Uterus (tissue), 4 donors: ENCODE measurements around the gene DCANP1. TPM values are rescaled to one million over a fixed set of nuclear protein-coding genes. Genes with fewer than 3 reads are reported as not detected.
"Not testable (repeated sequence)": the region's sequence is repeated elsewhere in the genome, so short reads cannot be mapped to it uniquely, and the experiment has no call there.

Experiments used
- DNase-seq, 2 donors: peaks; one replicate each; pipeline ENCODE4 v3.0.0-alpha.2; 2019 to 2020
- H3K27ac ChIP-seq, 2 donors: fragments of 200-600 bp; sonication (generic); 1 replicate in 1 of 2; 2 replicates in 1 of 2; pipeline ENCODE4 v1.5.1; 2016 to 2018
- H3K27me3 ChIP-seq, 2 donors: fragments of 200-600 bp; sonication (generic); one replicate each; pipeline ENCODE4 v1.5.1; 2018 to 2019; ENCODE audit warnings: control low read depth in 1 of 2
- H3K36me3 ChIP-seq, 2 donors: fragments of 200-600 bp; sonication (generic); one replicate each; pipeline ENCODE4 v1.5.1; 2019; ENCODE audit warnings: control low read depth in 1 of 2
- H3K4me1 ChIP-seq, 2 donors: fragments of 200-600 bp; sonication (generic); one replicate each; pipeline ENCODE4 v1.5.1; 2018 to 2019; ENCODE audit warnings: control low read depth in 1 of 2
- H3K4me3 ChIP-seq, 2 donors: fragments of 200-600 bp; sonication (generic); 1 replicate in 1 of 2; 2 replicates in 1 of 2; pipeline ENCODE4 v1.5.1; 2018 to 2019; ENCODE audit warnings: mild to moderate bottlenecking in 1 of 2
- H3K9me3 ChIP-seq, 2 donors: fragments of 200-600 bp; sonication (generic); one replicate each; pipeline ENCODE4 v1.5.1; 2019; ENCODE audit warnings: control low read depth in 1 of 2
- CTCF ChIP-seq, 4 experiments: fragments of 200-600 bp in 2 of 4; fragments of 450-650 bp in 2 of 4; sonication (generic) in 2 of 4; IDR thresholded peaks; one replicate each; pipeline ENCODE4 v1.5.1; 2016 to 2019; ENCODE audit warnings: antibody characterized with exemption in 4 of 4, mild to moderate bottlenecking in 2 of 4, moderate library complexity in 1 of 4
- POLR2A ChIP-seq, 2 donors: fragments of 450-650 bp; IDR thresholded peaks; one replicate each; pipeline ENCODE4 v1.6.1; 2016; ENCODE audit warnings: antibody characterized with exemption in 2 of 2, mild to moderate bottlenecking in 1 of 2, moderate library complexity in 1 of 2
- intact Hi-C: fragments of 100-400 bp; cut with DNase I; formaldehyde crosslinking; loops from one replicate; pipeline ENCODE4 v1.15.1; 2023; ENCODE audit warnings: low total_unique reads
- total RNA-seq, 4 donors: library from RNA; depleted of rRNA in 3 of 4; stranded (reverse); fragments of >200 nt in 3 of 4; gene quantifications; one replicate each; pipeline versions ENCODE4 v1.1.0 to v1.2.4, GENCODE V29; 2014 to 2023
- donor health status: DM: yes; HTN: yes; CAD: no.

DCANP1 gene, protein sequence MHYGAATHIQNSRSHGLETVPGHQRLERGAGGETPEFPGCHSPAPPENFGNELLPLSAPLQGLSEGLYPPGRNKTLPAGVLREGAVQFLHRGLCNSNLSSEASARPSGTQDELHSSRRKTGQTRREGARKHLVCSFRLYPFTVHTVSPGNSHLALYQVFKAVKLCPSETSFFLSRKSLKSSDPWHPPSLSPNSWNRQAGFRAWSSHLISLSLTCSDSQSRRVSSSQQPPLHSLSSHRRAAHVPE
- not detected for total RNA-seq

- DNase-seq: no peak
- no peak for TF ChIP-seq POLR2A (IDR thresholded peaks at IDR 0.05)
- no peak for TF ChIP-seq CTCF (IDR thresholded peaks at IDR 0.05)
- H3K9me3 ChIP-seq: no peaks in the 10 kb centered on the region
- no peaks in the 10 kb centered on the region for H3K4me1 ChIP-seq
- intact Hi-C loops: no loop called here
- H3K36me3 ChIP-seq: no peaks in the 10 kb centered on the region
- no peak within 1 kb of the TSS for H3K27ac ChIP-seq
- H3K4me3 ChIP-seq: no peak within 1 kb of the TSS
- H3K27me3 ChIP-seq: no peaks in the 10 kb centered on the region
These were observed at the start of gene DCANP1 for GRCh38 chr5:135447298-135447929. Gene DCANP1, minus strand, starts transcription at chr5:135447348. Its CDS starts 240 bp downstream, at chr5:135447108.

DNA sequence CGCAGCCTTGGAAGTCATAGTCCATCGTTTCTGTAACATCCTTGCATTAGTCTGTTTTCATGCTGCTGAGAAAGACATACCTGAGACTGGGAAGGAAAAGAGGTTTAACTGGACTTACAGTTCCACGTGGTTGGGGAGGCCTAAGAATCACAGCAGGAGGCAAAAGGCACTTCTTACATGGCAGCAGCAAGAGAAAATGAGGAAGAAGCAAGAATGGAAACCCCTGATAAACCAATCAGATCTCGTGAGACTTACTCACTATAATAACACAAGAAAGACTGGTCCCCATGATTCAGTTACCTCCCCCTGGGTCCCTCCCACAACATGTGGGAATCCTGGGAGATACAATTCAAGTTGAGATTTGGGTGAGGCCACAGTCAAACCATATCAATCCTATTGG lies 48.4 kb upstream of the DCANP1 start:
- H3K27me3 ChIP-seq: peaks cover 0 to 18% of the 10 kb centered on the region in 2 donors
- H3K27ac ChIP-seq, H3K9me3 ChIP-seq, intact Hi-C loops, DNase-seq, H3K4me1 ChIP-seq, H3K36me3 ChIP-seq, H3K4me3 ChIP-seq: not testable (repeated sequence)

DNA sequence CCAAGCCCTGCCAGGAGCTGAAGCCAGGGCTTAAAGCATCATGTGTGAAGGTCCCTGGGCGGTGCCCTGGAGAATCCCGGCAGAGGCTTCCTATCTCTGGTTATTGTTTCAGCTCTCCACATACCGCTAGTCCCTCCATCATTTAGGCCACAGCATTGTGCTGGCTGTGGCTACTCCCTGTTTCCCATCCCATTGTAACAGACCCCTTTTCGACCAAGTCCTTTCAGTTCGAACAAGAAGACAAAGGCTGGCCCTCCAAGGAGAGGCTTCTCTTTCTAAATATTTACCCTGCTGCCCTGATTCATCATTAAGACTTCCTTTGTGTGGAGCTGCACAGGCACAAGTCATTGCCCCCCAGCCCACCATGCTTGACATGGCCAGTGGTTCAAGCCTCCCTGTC lies 47.0 kb upstream of the DCANP1 start:
- H3K36me3 ChIP-seq: no peaks in the 10 kb centered on the region
- intact Hi-C loops: no loop called here
- no peak for TF ChIP-seq POLR2A (IDR thresholded peaks at IDR 0.05)
- TF ChIP-seq CTCF (IDR thresholded peaks at IDR 0.05): no peak
- no peak overlapping the region for H3K4me3 ChIP-seq
- no peak for DNase-seq
- H3K27ac ChIP-seq: no peak overlapping the region
- H3K9me3 ChIP-seq: no peaks in the 10 kb centered on the region
- H3K4me1 ChIP-seq: peaks cover 0 to 9% of the 10 kb centered on the region in 2 donors
- H3K27me3 ChIP-seq: peaks cover 2 to 26% of the 10 kb centered on the region in 2 donors

- Histone ChIP-seq H3K36me3 (no peaks in the 10 kb centered on the region), H3K27ac (no peak overlapping the region), H3K27me3 (peaks cover 4 to 29% of the 10 kb centered on the region in 2 donors), H3K4me3 (no peak overlapping the region), H3K9me3 (no peaks in the 10 kb centered on the region), H3K4me1 (peaks cover 0 to 15% of the 10 kb centered on the region in 2 donors)
- intact Hi-C loops: no loop called here
- TF ChIP-seq POLR2A (IDR thresholded peaks at IDR 0.05): no peak
- TF ChIP-seq CTCF (IDR thresholded peaks at IDR 0.05): no peak
- DNase-seq: no peak
These were observed 46.4 kb upstream of the DCANP1 start for GRCh38 chr5:135493406-135494180.

DNA sequence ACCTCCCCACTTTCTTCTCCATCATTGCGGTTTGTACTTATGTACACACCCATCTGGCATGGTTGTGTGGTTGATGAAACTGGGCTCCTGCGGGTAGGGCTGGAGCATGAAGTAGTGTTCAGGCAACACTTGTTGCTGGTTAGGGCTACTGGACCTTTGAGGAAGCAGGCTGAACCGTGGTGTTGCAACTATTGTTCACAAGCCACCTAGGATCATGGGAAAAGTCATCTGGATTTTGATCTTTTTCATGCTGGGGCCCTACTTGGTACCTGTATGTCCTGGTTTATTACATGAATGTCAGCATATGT lies 45.1 kb upstream of the DCANP1 start:
- H3K4me3 ChIP-seq: no peak overlapping the region
- TF ChIP-seq POLR2A (IDR thresholded peaks at IDR 0.05): no peak
- TF ChIP-seq CTCF (IDR thresholded peaks at IDR 0.05): no peak
- DNase-seq: no peak
- no peaks in the 10 kb centered on the region for H3K9me3 ChIP-seq
- H3K27ac ChIP-seq: no peak overlapping the region
- peaks cover 4 to 34% of the 10 kb centered on the region in 2 donors for H3K27me3 ChIP-seq
- H3K4me1 ChIP-seq: peaks cover 0 to 15% of the 10 kb centered on the region in 2 donors
- intact Hi-C loops: no loop called here
- H3K36me3 ChIP-seq: no peaks in the 10 kb centered on the region
